ENCODE measurements around the gene NECTIN1.

Gene NECTIN1

DNA sequence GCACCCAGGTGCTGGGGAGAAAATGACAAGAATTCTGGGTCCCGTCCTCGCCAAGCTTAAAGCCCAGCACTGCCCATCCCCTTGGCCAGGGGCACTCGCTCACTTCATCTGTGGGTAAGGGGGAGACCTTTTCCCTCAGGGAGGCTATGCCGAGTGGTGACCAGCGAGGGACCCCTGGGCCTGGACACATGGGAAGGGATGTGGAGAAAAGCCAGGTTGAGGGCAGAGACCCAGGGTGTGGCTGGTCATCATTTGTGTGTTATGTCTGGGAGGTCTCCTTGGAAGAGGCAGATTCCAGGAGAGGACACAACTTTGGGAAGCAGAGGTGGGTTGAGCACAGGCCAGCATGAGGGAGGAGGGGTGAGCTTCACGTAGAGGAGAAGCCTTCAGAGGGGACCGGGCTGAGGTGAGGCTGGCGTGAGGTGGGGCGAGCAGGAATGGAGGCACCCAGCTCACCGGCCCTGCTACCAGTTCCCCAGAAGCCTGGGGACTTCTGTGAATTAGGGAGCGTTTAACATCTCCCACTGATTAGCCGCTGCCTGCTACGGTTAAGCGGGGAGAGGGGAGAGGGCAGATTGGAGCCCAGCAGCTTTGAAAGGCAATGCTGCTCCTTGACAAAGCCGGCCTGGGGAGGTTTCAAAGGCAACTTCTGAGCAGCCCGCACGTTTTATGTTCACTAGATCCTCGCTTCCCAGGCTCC, 25.8 kb upstream of the NECTIN1 start:
- no peaks in the 10 kb centered on the region for H3K36me3 ChIP-seq (ENCODE audit: control insufficient read depth, insufficient read depth, low read length)
- no peaks in the 10 kb centered on the region for H3K9me3 ChIP-seq (ENCODE audit: control insufficient read depth, low read length)
- no peak overlapping the region for H3K27ac ChIP-seq (ENCODE audit: low read depth, low read length, severe bottlenecking)
- WGBS, 2 experiments (ENCODE audit: insufficient coverage in 2 of 2), result 73 to 83% methylated on average over 10 to 16 of the region's 18 CpGs
- peaks cover 20% of the 10 kb centered on the region for H3K4me1 ChIP-seq (ENCODE audit: control insufficient read depth, insufficient read depth, low read length, poor library complexity, severe bottlenecking)
- H3K4me3 ChIP-seq (ENCODE audit: extremely low read depth, insufficient read depth, low read length, poor library complexity, severe bottlenecking), result no peak overlapping the region

GRCh38 chr11:119754199-119754598, 25.2 kb upstream of the NECTIN1 start:
- WGBS, 2 experiments (ENCODE audit: insufficient coverage in 2 of 2), result 92 to 98% methylated on average over 3 to 4 of the region's 4 CpGs
- H3K9me3 ChIP-seq (ENCODE audit: control insufficient read depth, low read length), result no peaks in the 10 kb centered on the region
- H3K4me1 ChIP-seq (ENCODE audit: control insufficient read depth, insufficient read depth, low read length, poor library complexity, severe bottlenecking), result peaks cover 14% of the 10 kb centered on the region
- no peak overlapping the region for H3K4me3 ChIP-seq (ENCODE audit: extremely low read depth, insufficient read depth, low read length, poor library complexity, severe bottlenecking)
- no peak overlapping the region for H3K27ac ChIP-seq (ENCODE audit: low read depth, low read length, severe bottlenecking)
- no peaks in the 10 kb centered on the region for H3K36me3 ChIP-seq (ENCODE audit: control insufficient read depth, insufficient read depth, low read length)

DNA sequence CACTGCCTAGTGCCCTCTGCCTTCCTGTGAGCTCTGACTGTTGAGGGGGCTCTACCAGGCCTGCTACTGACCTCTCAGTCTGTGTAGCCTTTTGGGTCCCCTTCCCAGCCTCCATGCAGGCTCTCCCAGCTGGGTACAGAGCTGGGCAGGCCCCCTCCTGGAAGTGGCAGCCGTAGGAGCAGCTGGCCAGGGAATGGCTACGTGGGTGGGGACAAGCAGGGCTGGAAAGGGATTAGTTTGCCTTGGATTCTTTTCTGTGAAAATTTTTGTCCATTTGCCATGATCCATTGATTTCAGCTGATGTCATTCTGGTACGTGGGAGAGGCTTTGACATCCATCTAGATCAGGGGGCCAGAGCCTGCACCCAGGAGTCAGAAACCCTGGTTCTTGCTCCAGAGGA, 23.9 kb upstream of the NECTIN1 start:
- Histone ChIP-seq H3K36me3 (ENCODE audit: control insufficient read depth, insufficient read depth, low read length) (no peaks in the 10 kb centered on the region), H3K9me3 (ENCODE audit: control insufficient read depth, low read length) (no peaks in the 10 kb centered on the region), H3K4me1 (ENCODE audit: control insufficient read depth, insufficient read depth, low read length, poor library complexity, severe bottlenecking) (peaks cover 5% of the 10 kb centered on the region), H3K4me3 (ENCODE audit: extremely low read depth, insufficient read depth, low read length, poor library complexity, severe bottlenecking) (no peak overlapping the region), H3K27ac (ENCODE audit: low read depth, low read length, severe bottlenecking) (no peak overlapping the region)
- 66 to 90% methylated on average over 2 to 3 of the region's 3 CpGs for WGBS, 2 experiments (ENCODE audit: insufficient coverage in 2 of 2)

DNA sequence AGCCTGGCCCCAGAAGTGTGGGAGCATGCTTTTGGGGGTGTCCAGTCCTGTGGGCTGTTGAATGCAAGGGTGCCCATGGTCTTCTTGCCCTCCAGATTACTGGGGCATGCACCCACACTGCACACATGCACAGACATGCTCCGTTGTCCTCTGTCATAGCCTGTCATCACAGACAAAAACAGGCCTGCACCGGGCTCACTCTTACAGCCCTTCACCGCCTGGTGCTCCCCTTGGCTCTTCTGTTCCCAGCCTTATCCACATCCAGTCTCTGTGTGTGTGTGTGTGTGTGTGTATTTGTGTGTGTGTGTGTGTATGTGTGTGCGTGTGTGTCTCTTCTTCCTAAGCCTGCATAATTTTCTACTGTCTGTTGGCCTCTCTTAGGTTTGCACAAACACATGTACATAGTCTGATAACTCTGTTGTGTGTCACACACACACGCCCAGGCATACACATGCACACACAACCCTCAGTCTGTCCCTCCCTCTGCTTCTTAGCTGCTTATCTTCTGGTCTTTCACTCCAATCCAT, 23.4 kb upstream of the NECTIN1 start:
- no peaks in the 10 kb centered on the region for H3K36me3 ChIP-seq (ENCODE audit: control insufficient read depth, insufficient read depth, low read length)
- H3K27ac ChIP-seq (ENCODE audit: low read depth, low read length, severe bottlenecking), result no peak overlapping the region
- WGBS, 2 experiments (ENCODE audit: insufficient coverage in 2 of 2), result 98 to 100% methylated on average over 1 to 3 of the region's 5 CpGs
- no peaks in the 10 kb centered on the region for H3K9me3 ChIP-seq (ENCODE audit: control insufficient read depth, low read length)
- H3K4me1 ChIP-seq (ENCODE audit: control insufficient read depth, insufficient read depth, low read length, poor library complexity, severe bottlenecking), result peaks cover 5% of the 10 kb centered on the region
- H3K4me3 ChIP-seq (ENCODE audit: extremely low read depth, insufficient read depth, low read length, poor library complexity, severe bottlenecking), result no peak overlapping the region

DNA sequence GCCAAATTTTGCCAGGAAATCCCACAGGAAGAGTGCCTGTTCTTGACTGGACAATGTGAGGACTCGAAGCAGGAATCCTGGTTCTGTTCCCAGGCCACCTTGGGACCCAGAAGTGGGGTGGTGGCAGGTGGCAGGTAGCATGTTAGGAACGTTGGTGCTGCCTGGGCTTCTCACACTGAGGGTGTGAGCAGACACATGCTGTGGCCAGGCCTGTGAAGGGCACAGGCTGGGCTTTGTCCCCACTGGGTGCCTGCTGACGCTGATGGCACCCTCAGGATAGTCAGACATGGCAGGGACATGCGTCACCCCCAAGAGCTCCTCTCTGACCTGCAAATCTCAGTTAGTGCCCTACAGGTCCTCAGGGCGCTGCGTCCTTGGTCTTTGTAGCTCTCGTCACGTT, 21.1 kb upstream of the NECTIN1 start:
- Histone ChIP-seq H3K4me3 (ENCODE audit: extremely low read depth, insufficient read depth, low read length, poor library complexity, severe bottlenecking) (no peak overlapping the region), H3K27ac (ENCODE audit: low read depth, low read length, severe bottlenecking) (no peak overlapping the region), H3K9me3 (ENCODE audit: control insufficient read depth, low read length) (no peaks in the 10 kb centered on the region), H3K4me1 (ENCODE audit: control insufficient read depth, insufficient read depth, low read length, poor library complexity, severe bottlenecking) (peaks cover 5% of the 10 kb centered on the region), H3K36me3 (ENCODE audit: control insufficient read depth, insufficient read depth, low read length) (no peaks in the 10 kb centered on the region)
- 79 to 96% methylated on average over 8 of the region's 8 CpGs for WGBS, 2 experiments (ENCODE audit: insufficient coverage in 2 of 2)

DNA sequence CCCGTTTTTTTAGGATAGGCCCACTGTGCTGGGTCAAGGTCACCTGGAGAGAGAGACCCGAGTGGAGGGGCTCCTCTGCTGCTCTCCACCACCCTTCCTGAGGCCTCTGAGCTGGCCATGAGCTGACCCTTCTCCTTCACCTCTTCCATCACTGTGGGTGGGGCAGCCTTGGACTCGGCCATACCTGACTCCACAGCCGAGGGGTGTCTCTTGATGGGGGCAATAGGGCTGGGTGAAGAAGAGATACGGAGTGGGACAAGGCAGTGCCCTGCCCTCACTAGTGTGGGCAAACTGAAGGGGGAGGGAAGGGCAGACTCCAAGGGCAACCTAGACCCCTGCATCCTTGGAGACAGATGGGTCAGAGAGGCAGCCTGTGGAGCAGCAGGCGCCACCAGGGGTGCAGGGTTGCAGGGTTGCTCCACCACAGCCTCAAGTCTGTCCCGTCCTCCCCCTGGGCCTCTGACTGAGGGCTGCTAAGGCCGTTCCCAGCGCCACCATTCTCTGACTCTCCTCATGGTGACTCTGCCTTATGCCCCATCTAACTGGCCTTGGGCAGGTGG, 20.1 kb upstream of the NECTIN1 start:
- no peaks in the 10 kb centered on the region for H3K9me3 ChIP-seq (ENCODE audit: control insufficient read depth, low read length)
- 89 to 92% methylated on average over 5 to 6 of the region's 9 CpGs for WGBS, 2 experiments (ENCODE audit: insufficient coverage in 2 of 2)

GRCh38 chr11:119747868-119748660, 19.1 kb upstream of the NECTIN1 start:
- 94 to 95% methylated on average over 8 to 11 of the region's 15 CpGs for WGBS, 2 experiments (ENCODE audit: insufficient coverage in 2 of 2)
- Histone ChIP-seq H3K4me3 (ENCODE audit: extremely low read depth, insufficient read depth, low read length, poor library complexity, severe bottlenecking) (no peak overlapping the region), H3K27ac (ENCODE audit: low read depth, low read length, severe bottlenecking) (no peak overlapping the region), H3K4me1 (ENCODE audit: control insufficient read depth, insufficient read depth, low read length, poor library complexity, severe bottlenecking) (peaks cover 4% of the 10 kb centered on the region), H3K9me3 (ENCODE audit: control insufficient read depth, low read length) (no peaks in the 10 kb centered on the region), H3K36me3 (ENCODE audit: control insufficient read depth, insufficient read depth, low read length) (no peaks in the 10 kb centered on the region)

More for the DNA sequence above, 20.1 kb upstream of the NECTIN1 start:
- Histone ChIP-seq H3K4me1 (ENCODE audit: control insufficient read depth, insufficient read depth, low read length, poor library complexity, severe bottlenecking) (peaks cover 5% of the 10 kb centered on the region), H3K27ac (ENCODE audit: low read depth, low read length, severe bottlenecking) (no peak overlapping the region), H3K4me3 (ENCODE audit: extremely low read depth, insufficient read depth, low read length, poor library complexity, severe bottlenecking) (no peak overlapping the region), H3K36me3 (ENCODE audit: control insufficient read depth, insufficient read depth, low read length) (no peaks in the 10 kb centered on the region)

- no peaks in the 10 kb centered on the region for H3K36me3 ChIP-seq (ENCODE audit: control insufficient read depth, insufficient read depth, low read length)
- no peaks in the 10 kb centered on the region for H3K4me1 ChIP-seq (ENCODE audit: control insufficient read depth, insufficient read depth, low read length, poor library complexity, severe bottlenecking)
- WGBS, 2 experiments (ENCODE audit: insufficient coverage in 2 of 2), result 90 to 91% methylated on average over 11 to 13 of the region's 16 CpGs
- H3K4me3 ChIP-seq (ENCODE audit: extremely low read depth, insufficient read depth, low read length, poor library complexity, severe bottlenecking), result no peak overlapping the region
- H3K9me3 ChIP-seq (ENCODE audit: control insufficient read depth, low read length), result no peaks in the 10 kb centered on the region
- no peak overlapping the region for H3K27ac ChIP-seq (ENCODE audit: low read depth, low read length, severe bottlenecking)
Measured at GRCh38 chr11:119745776-119746535, 17.0 kb upstream of the NECTIN1 start.

- Histone ChIP-seq H3K4me1 (ENCODE audit: control insufficient read depth, insufficient read depth, low read length, poor library complexity, severe bottlenecking) (no peaks in the 10 kb centered on the region), H3K4me3 (ENCODE audit: extremely low read depth, insufficient read depth, low read length, poor library complexity, severe bottlenecking) (no peak overlapping the region), H3K36me3 (ENCODE audit: control insufficient read depth, insufficient read depth, low read length) (no peaks in the 10 kb centered on the region), H3K27ac (ENCODE audit: low read depth, low read length, severe bottlenecking) (no peak overlapping the region), H3K9me3 (ENCODE audit: control insufficient read depth, low read length) (no peaks in the 10 kb centered on the region)
- WGBS, 2 experiments (ENCODE audit: insufficient coverage in 2 of 2), result 80 to 83% methylated on average over 2 to 4 of the region's 5 CpGs
Measured at GRCh38 chr11:119745112-119745511, 16.1 kb upstream of the NECTIN1 start.

- no peak overlapping the region for H3K4me3 ChIP-seq (ENCODE audit: extremely low read depth, insufficient read depth, low read length, poor library complexity, severe bottlenecking)
- 94 to 100% methylated on average over 1 to 2 of the region's 2 CpGs for WGBS, 2 experiments (ENCODE audit: insufficient coverage in 2 of 2)
- no peaks in the 10 kb centered on the region for H3K9me3 ChIP-seq (ENCODE audit: control insufficient read depth, low read length)
- no peaks in the 10 kb centered on the region for H3K4me1 ChIP-seq (ENCODE audit: control insufficient read depth, insufficient read depth, low read length, poor library complexity, severe bottlenecking)
- H3K27ac ChIP-seq (ENCODE audit: low read depth, low read length, severe bottlenecking), result no peak overlapping the region
- no peaks in the 10 kb centered on the region for H3K36me3 ChIP-seq (ENCODE audit: control insufficient read depth, insufficient read depth, low read length)
Measured at GRCh38 chr11:119744577-119744976, 15.6 kb upstream of the NECTIN1 start.
